22Rv1 (cell line): ENCODE data around the gene WNT7A.

Source experiments
- CTCF ChIP-seq: fragments of 450-650 bp; IDR thresholded peaks from 2 replicates; pipeline ENCODE4 v1.5.1; 2017; ENCODE audit warnings: mild to moderate bottlenecking
- ZFX ChIP-seq: fragments of 450-650 bp; IDR thresholded peaks from 2 replicates; pipeline ENCODE4 v1.6.1; 2017; ENCODE audit warnings: antibody characterized with exemption, borderline replicate concordance

- TF ChIP-seq CTCF: no peak
- no peak for TF ChIP-seq ZFX
These were observed 38.7 kb downstream of the WNT7A start for GRCh38 chr3:13841141-13841540.
